GM12801 (cell line): ENCODE measurements around the gene SNUPN.

Source experiments
- CTCF ChIP-seq: IDR thresholded peaks from one replicate; pipeline ENCODE4 v1.5.1; 2011; ENCODE audit warnings: control low read depth; ENCODE audit not compliant: insufficient read length; ENCODE audit errors: extremely low read depth

SNUPN gene

GRCh38 chr15:75606711-75607699 lies 18.5 kb downstream of the SNUPN start:
- no peak for TF ChIP-seq CTCF

DNA sequence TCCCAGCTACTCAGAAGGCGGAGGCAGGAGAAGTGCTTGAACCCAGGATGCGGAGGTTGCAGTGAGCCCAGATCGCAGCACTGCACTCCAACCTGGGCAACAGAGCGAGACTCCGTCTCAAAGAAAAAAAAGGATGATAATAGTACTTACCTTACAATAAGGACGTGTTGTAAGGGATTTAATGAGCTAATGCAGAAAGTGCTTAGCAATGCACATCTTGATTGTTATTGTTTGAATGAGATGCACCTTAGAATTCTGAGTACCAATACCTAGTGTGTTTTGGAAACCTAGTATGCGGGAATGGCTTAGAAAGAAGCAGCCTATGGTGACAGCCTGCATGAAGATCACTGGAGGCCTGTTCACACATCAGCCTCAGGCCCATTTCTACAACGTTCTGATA lies 19.5 kb downstream of the SNUPN start:
- TF ChIP-seq CTCF, result no peak

DNA sequence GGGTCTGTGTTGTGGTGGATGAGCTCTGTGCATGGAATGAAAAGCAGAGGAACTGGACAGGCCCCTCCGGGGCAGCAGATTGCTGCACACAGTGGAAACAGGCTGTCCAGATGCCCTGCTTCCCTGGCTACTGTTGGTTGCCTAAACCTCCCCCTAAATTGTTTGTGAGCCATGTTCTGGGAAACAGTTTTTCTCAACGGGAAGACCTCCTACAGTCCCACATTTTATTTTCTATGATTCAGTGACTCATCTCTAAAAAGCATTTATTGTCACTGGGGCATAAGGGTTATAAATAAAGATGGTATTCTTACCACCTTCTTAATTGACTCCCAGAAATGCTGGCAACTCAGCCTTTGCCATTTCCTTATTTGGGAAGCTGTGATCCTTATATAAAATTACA lies 26.1 kb downstream of the SNUPN start:
- no peak for TF ChIP-seq CTCF

- no peak for TF ChIP-seq CTCF
Measured at GRCh38 chr15:75598361-75598760, 27.2 kb downstream of the SNUPN start.

GRCh38 chr15:75597667-75598341 lies 27.7 kb downstream of the SNUPN start:
- no peak for TF ChIP-seq CTCF

GRCh38 chr15:75596703-75597345 lies 28.7 kb downstream of the SNUPN start:
- TF ChIP-seq CTCF, result no peak

GRCh38 chr15:75594276-75594675 lies 31.2 kb downstream of the SNUPN start:
- TF ChIP-seq CTCF, result no peak
